ENCODE measurements around the gene RNLS. TPM values are rescaled to one million over a fixed set of nuclear protein-coding genes. Genes with fewer than 3 reads are reported as not detected.

The RNLS gene
- total RNA-seq, 1 experiment from 2014 or later, result 11.4 TPM

GRCh38 chr10:88408096-88408495, 175.0 kb downstream of the RNLS start:
- POLR2A ChIA-PET, result no interaction called here
- in situ Hi-C loops (cut with HindIII; ENCODE audit: low pct_unique_long_range_greater_than_20kb, low sequenced_read_pairs), result no loop called here
- no peaks in the 10 kb centered on the region for H3K4me1 ChIP-seq (ENCODE audit: control insufficient read depth, insufficient read depth, low read length)
- DNase-seq (ENCODE audit: low read depth, low spot score) (no peak), ATAC-seq (no peak)
- H3K36me3 ChIP-seq (ENCODE audit: control insufficient read depth, insufficient read depth, low read length), result no peaks in the 10 kb centered on the region
- H3K27ac ChIP-seq (ENCODE audit: low read length), result no peak overlapping the region
- no peak for TF ChIP-seq REST (IDR thresholded peaks at IDR 0.05; ENCODE audit: insufficient read depth in 1 of 2, low read depth in 2 of 2, low read length in 1 of 2)
- TF ChIP-seq CTCF (IDR thresholded peaks at IDR 0.05), result no peak
- no peak for TF ChIP-seq SIN3A (IDR thresholded peaks at IDR 0.05; ENCODE audit: borderline replicate concordance, insufficient read depth, low read depth, low read length)
- TF ChIP-seq POLR2AphosphoS5 (IDR thresholded peaks at IDR 0.05; ENCODE audit: low read depth, low read length), result no peak
- TF ChIP-seq TCF7L2 (IDR thresholded peaks at IDR 0.05; ENCODE audit: low read depth, low read length), result no peak
- H3K4me3 ChIP-seq (ENCODE audit: low read depth in 2 of 2, low read length in 2 of 2), result no peak overlapping the region
- no peaks in the 10 kb centered on the region for H3K27me3 ChIP-seq (ENCODE audit: control insufficient read depth, insufficient read depth, low read length)
- CTCF ChIA-PET, result no interaction called here
- no peaks in the 10 kb centered on the region for H3K9me3 ChIP-seq (ENCODE audit: control insufficient read depth, insufficient read depth, low read depth, low read length)
- intact Hi-C loops (cut with micrococcal nuclease; ENCODE audit: unreplicated experiment), result no loop called here
- no TSS peak for BruUV-seq (replicated peaks)

- intact Hi-C loops (cut with micrococcal nuclease; ENCODE audit: unreplicated experiment), result no loop called here
- ChIA-PET POLR2A (no interaction called here), CTCF (no interaction called here)
- DNase-seq (ENCODE audit: low read depth, low spot score), result no peak
- Histone ChIP-seq H3K27me3 (ENCODE audit: control insufficient read depth, insufficient read depth, low read length) (no peaks in the 10 kb centered on the region), H3K27ac (ENCODE audit: low read length) (no peak overlapping the region), H3K4me1 (ENCODE audit: control insufficient read depth, insufficient read depth, low read length) (no peaks in the 10 kb centered on the region), H3K9me3 (ENCODE audit: control insufficient read depth, insufficient read depth, low read depth, low read length) (peaks cover 4% of the 10 kb centered on the region), H3K36me3 (ENCODE audit: control insufficient read depth, insufficient read depth, low read length) (no peaks in the 10 kb centered on the region), H3K4me3 (ENCODE audit: low read depth in 2 of 2, low read length in 2 of 2) (no peak overlapping the region)
- BruUV-seq (replicated peaks), result no TSS peak
- in situ Hi-C loops (cut with HindIII; ENCODE audit: low pct_unique_long_range_greater_than_20kb, low sequenced_read_pairs), result no loop called here
- TF ChIP-seq CTCF (IDR thresholded peaks at IDR 0.05) (no peak), TCF7L2 (IDR thresholded peaks at IDR 0.05; ENCODE audit: low read depth, low read length) (no peak), SIN3A (IDR thresholded peaks at IDR 0.05; ENCODE audit: borderline replicate concordance, insufficient read depth, low read depth, low read length) (no peak), REST (IDR thresholded peaks at IDR 0.05; ENCODE audit: insufficient read depth in 1 of 2, low read depth in 2 of 2, low read length in 1 of 2) (no peak), POLR2AphosphoS5 (IDR thresholded peaks at IDR 0.05; ENCODE audit: low read depth, low read length) (no peak)
- ATAC-seq, result no peak
Observed at GRCh38 chr10:88404133-88404532, 179.0 kb downstream of the RNLS start.

All from Panc1 (cell line).